NT2/D1 (cell line): ENCODE data around the gene RRBP1.
A peak's percentile ranks its signal among the peaks of the same experiment; 100 is the strongest.

Experiments used
- DNase-seq: peaks from one replicate; pipeline ENCODE4 v3.0.0-alpha.2; 2011; ENCODE audit warnings: low read depth, low spot score
- H3K27me3 ChIP-seq: 2 replicates; pipeline ENCODE4 v1.6.0; 2011; ENCODE audit warnings: mild to moderate bottlenecking; ENCODE audit not compliant: insufficient read length, insufficient read depth
- H3K36me3 ChIP-seq: 2 replicates; pipeline ENCODE4 v1.6.1; 2011; ENCODE audit warnings: mild to moderate bottlenecking, low read length, mixed read lengths; ENCODE audit not compliant: insufficient read depth, insufficient read length
- H3K4me1 ChIP-seq: 2 replicates; pipeline ENCODE4 v1.5.1; 2011; ENCODE audit not compliant: insufficient read depth, insufficient read length
- H3K4me3 ChIP-seq: 2 replicates; pipeline ENCODE4 v1.5.1; 2011; ENCODE audit warnings: low read depth; ENCODE audit not compliant: insufficient read length
- H3K9ac ChIP-seq: 2 replicates; pipeline ENCODE4 v1.6.0; 2011; ENCODE audit warnings: low read depth; ENCODE audit not compliant: insufficient read length
- H3K9me3 ChIP-seq: 2 replicates; pipeline ENCODE4 v1.5.1; 2011; ENCODE audit warnings: mild to moderate bottlenecking, low read length; ENCODE audit not compliant: insufficient read depth
- SUZ12 ChIP-seq: IDR thresholded peaks from 2 replicates; pipeline ENCODE4 v1.6.1; 2011; ENCODE audit not compliant: insufficient read length, insufficient read depth; ENCODE audit errors: extremely low read depth
- YY1 ChIP-seq: IDR thresholded peaks from 2 replicates; pipeline ENCODE4 v1.6.1; 2011; ENCODE audit not compliant: insufficient read length, insufficient read depth
- ZNF274 ChIP-seq: IDR thresholded peaks from 2 replicates; pipeline ENCODE4 v1.6.1; 2011; ENCODE audit warnings: mild to moderate bottlenecking, low read depth, low read length

The RRBP1 gene

GRCh38 chr20:17679941-17680835 is 1.9 kb downstream of the RRBP1 start:
- no peak for TF ChIP-seq YY1
- Histone ChIP-seq H3K4me3 (peak overlapping the region; percentile 75), H3K36me3 (peaks cover 52% of the 10 kb centered on the region), H3K9me3 (no peaks in the 10 kb centered on the region), H3K27me3 (no peaks in the 10 kb centered on the region), H3K4me1 (peaks cover 12% of the 10 kb centered on the region), H3K9ac (peak overlapping the region; percentile 88)
- DNase-seq = no peak

GRCh38 chr20:17678886-17679285 is 3.2 kb downstream of the RRBP1 start:
- Histone ChIP-seq H3K4me1 (peaks cover 15% of the 10 kb centered on the region), H3K27me3 (no peaks in the 10 kb centered on the region), H3K4me3 (no peak overlapping the region), H3K36me3 (peaks cover 61% of the 10 kb centered on the region), H3K9ac (no peak overlapping the region), H3K9me3 (no peaks in the 10 kb centered on the region)
- TF ChIP-seq ZNF274 (no peak), YY1 (no peak), SUZ12 (no peak)
- no peak for DNase-seq

- H3K9me3 ChIP-seq = no peaks in the 10 kb centered on the region
- DNase-seq = no peak
- no peak for TF ChIP-seq ZNF274
- no peak for TF ChIP-seq YY1
- no peak for TF ChIP-seq SUZ12
- no peak overlapping the region for H3K4me3 ChIP-seq
- H3K9ac ChIP-seq = no peak overlapping the region
- no peaks in the 10 kb centered on the region for H3K27me3 ChIP-seq
- H3K4me1 ChIP-seq = peaks cover 15% of the 10 kb centered on the region
- H3K36me3 ChIP-seq = peaks cover 65% of the 10 kb centered on the region
Measured at GRCh38 chr20:17678295-17678694, 3.7 kb downstream of the RRBP1 start.

- peaks cover 77% of the 10 kb centered on the region for H3K36me3 ChIP-seq
- TF ChIP-seq YY1 (no peak), SUZ12 (no peak), ZNF274 (no peak)
- H3K4me3 ChIP-seq = no peak overlapping the region
- peaks cover 13% of the 10 kb centered on the region for H3K4me1 ChIP-seq
- no peaks in the 10 kb centered on the region for H3K27me3 ChIP-seq
- no peak overlapping the region for H3K9ac ChIP-seq
- DNase-seq = no peak
- H3K9me3 ChIP-seq = no peaks in the 10 kb centered on the region
Measured at GRCh38 chr20:17676942-17677341, 5.1 kb downstream of the RRBP1 start.

GRCh38 chr20:17676378-17676759 is 5.7 kb downstream of the RRBP1 start:
- Histone ChIP-seq H3K4me1 (peaks cover 13% of the 10 kb centered on the region), H3K4me3 (no peak overlapping the region), H3K9me3 (no peaks in the 10 kb centered on the region), H3K9ac (no peak overlapping the region), H3K36me3 (peaks cover 82% of the 10 kb centered on the region), H3K27me3 (no peaks in the 10 kb centered on the region)
- TF ChIP-seq YY1 = no peak
- TF ChIP-seq ZNF274 = no peak
- no peak for TF ChIP-seq SUZ12
- DNase-seq = no peak

- Histone ChIP-seq H3K4me1 (peaks cover 13% of the 10 kb centered on the region), H3K36me3 (peaks cover 89% of the 10 kb centered on the region)
- DNase-seq = no peak
Measured at GRCh38 chr20:17675519-17676377, 6.3 kb downstream of the RRBP1 start.

More at GRCh38 chr20:17675519-17676377, 6.3 kb downstream of the RRBP1 start:
- Histone ChIP-seq H3K9ac (no peak overlapping the region), H3K4me3 (no peak overlapping the region), H3K27me3 (no peaks in the 10 kb centered on the region), H3K9me3 (no peaks in the 10 kb centered on the region)
- TF ChIP-seq ZNF274 = no peak
- TF ChIP-seq YY1 = no peak
- no peak for TF ChIP-seq SUZ12
